Measurements from ENCODE around the gene RCBTB1. TPM values are rescaled to one million over a fixed set of nuclear protein-coding genes. Genes with fewer than 3 reads are reported as not detected.
"Not testable (repeated sequence)": the region's sequence is repeated elsewhere in the genome, so short reads cannot be mapped to it uniquely, and the experiment has no call there.

Gene RCBTB1
- total and polyA plus RNA-seq, 9 donors: 5.5 to 28.0 (median 12.9) TPM

DNA sequence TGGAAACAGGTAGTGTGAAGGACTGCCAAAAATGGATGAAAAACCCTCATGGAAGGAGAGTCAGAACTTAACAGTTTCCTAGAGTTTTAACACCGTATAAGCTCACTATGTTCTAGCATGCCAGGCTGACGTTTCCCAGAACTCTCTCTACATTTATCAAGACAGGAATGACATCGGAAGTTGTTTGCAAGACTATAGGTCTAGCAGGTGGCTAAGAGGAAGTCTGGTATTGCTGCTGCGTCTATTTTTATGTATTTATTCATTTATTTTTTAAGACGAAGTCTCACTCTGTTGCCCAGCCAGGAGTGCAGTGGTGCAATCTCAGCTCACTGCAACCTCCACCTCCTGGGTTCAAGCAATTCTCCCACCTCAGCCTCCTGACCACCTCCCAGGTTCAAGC is 22.4 kb upstream of the RCBTB1 start:
- no peaks in the 10 kb centered on the region for H3K27me3 ChIP-seq
- 39 to 54% (median 40%) methylated on average over 5 of the region's 5 CpGs for WGBS, 3 donors
- no peak for DNase-seq
- no peak overlapping the region for H3K27ac ChIP-seq
- no peaks in the 10 kb centered on the region for H3K9me3 ChIP-seq
- H3K4me3 ChIP-seq: no peak overlapping the region
- H3K36me3 ChIP-seq: no peaks in the 10 kb centered on the region
- TF ChIP-seq EP300 (IDR thresholded peaks at IDR 0.05) (no peak), POLR2A (IDR thresholded peaks at IDR 0.05) (no peak)
- TF ChIP-seq, protein P1, sequence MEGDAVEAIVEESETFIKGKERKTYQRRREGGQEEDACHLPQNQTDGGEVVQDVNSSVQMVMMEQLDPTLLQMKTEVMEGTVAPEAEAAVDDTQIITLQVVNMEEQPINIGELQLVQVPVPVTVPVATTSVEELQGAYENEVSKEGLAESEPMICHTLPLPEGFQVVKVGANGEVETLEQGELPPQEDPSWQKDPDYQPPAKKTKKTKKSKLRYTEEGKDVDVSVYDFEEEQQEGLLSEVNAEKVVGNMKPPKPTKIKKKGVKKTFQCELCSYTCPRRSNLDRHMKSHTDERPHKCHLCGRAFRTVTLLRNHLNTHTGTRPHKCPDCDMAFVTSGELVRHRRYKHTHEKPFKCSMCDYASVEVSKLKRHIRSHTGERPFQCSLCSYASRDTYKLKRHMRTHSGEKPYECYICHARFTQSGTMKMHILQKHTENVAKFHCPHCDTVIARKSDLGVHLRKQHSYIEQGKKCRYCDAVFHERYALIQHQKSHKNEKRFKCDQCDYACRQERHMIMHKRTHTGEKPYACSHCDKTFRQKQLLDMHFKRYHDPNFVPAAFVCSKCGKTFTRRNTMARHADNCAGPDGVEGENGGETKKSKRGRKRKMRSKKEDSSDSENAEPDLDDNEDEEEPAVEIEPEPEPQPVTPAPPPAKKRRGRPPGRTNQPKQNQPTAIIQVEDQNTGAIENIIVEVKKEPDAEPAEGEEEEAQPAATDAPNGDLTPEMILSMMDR (IDR thresholded peaks at IDR 0.05): no peak
- intact Hi-C loops (cut with DNase I): loop anchor here in 2 of 4 donors (5.0 to 10.0 kb wide), 3 partner anchors 163 to 305 kb away; partner anchors contain the start of genes CAB39L (in 1 of the 2) and SETDB2 (in 1 of the 2)
- H3K4me1 ChIP-seq (ENCODE audit: insufficient read depth): no peaks in the 10 kb centered on the region

DNA sequence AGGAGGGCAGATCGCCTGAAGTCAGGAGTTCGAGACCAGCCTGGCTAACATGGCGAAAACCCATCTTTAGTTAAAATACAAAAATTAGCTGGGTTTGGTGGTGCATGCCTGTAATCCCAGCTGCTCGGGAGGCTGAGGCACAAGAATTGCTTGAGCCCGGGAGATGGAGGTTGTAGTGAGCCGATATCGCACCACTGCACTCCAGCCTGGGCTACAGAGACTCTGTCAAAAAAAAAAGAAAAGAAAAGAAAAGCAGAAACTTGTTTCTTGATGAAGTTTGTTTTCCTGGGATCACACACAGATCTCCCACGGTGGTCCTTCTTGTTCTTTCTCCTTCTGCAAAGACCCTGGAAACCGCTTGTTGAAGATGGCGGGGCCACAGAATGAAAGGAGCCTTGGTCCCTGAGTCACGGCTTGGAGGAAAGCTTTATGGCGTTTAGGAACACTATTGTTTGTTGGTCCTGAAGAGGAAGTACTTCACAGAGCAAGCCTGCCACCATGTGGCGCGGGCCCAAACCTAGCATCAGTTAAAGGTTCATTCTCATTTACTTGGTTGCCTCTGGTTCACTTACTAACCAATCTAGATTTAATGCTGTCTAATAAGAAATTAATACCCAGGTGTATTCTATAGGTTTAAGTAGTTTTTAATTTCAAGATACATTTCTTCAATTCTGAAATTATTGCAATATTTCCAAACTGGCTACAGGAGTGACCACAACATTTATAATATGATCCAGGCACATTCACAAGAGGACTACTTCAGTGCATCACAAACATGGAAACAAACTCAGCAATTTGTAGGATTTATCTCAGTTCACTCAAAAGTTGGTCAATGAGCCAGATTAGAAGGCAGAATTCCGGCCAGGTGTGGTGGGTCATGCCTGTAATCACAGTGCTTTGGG is 21.6 kb upstream of the RCBTB1 start:
- intact Hi-C loops (cut with DNase I): loop anchor here in 2 of 4 donors (5.0 to 10.0 kb wide), 3 partner anchors 162 to 305 kb away; partner anchors contain the start of genes CAB39L (in 1 of the 2) and SETDB2 (in 1 of the 2)
- Histone ChIP-seq H3K4me1 (ENCODE audit: insufficient read depth) (no peaks in the 10 kb centered on the region), H3K4me3 (peak overlapping the region; percentile 5), H3K36me3 (no peaks in the 10 kb centered on the region), H3K27ac (no peak overlapping the region), H3K27me3 (no peaks in the 10 kb centered on the region), H3K9me3 (no peaks in the 10 kb centered on the region)
- 20 to 27% (median 22%) methylated on average over 15 of the region's 15 CpGs for WGBS, 3 donors
- TF ChIP-seq, protein P1 (IDR thresholded peaks at IDR 0.05): peak; percentile 49 to 71 (median 54)
- no peak for TF ChIP-seq POLR2A (IDR thresholded peaks at IDR 0.05)
- DNase-seq: peak; percentile 81 to 89 (median 85)

DNA sequence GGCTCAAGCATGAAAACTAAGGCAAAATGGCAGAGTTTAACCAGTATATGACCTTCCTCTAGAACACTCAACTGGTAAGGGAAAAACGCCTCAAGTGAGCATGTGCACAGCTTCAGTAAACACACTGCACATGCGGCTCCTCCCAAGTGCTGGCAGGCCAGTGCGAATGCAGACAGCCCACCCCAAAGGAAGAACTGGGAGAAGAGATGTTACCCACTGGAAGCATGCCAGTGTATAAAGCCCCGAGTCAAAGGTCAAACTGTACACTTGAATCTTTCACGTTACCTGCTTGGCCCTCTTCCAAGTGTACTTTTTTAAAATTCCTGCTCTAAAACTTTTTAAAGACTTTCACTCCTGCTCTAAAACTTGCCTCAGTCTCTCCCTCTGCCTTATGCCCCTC is 19.2 kb upstream of the RCBTB1 start:
- DNase-seq: no peak
- no peaks in the 10 kb centered on the region for H3K36me3 ChIP-seq
- H3K27ac ChIP-seq: no peak overlapping the region
- H3K4me1 ChIP-seq (ENCODE audit: insufficient read depth): no peaks in the 10 kb centered on the region
- WGBS, 3 donors: 29 to 44% (median 37%) methylated on average over 5 of the region's 5 CpGs
- no peaks in the 10 kb centered on the region for H3K9me3 ChIP-seq
- no peak overlapping the region for H3K4me3 ChIP-seq
- no peaks in the 10 kb centered on the region for H3K27me3 ChIP-seq
- TF ChIP-seq, protein P1 (IDR thresholded peaks at IDR 0.05): no peak
- TF ChIP-seq POLR2A (IDR thresholded peaks at IDR 0.05): no peak
- TF ChIP-seq EP300 (IDR thresholded peaks at IDR 0.05): no peak
- intact Hi-C loops (cut with DNase I): loop anchor here in 2 of 4 donors (10.0 kb wide), 2 partner anchors 160 to 300 kb away; partner anchors contain the start of genes CAB39L (in 1 of the 2) and SETDB2 (in 1 of the 2)

- not testable (repeated sequence) for H3K27ac ChIP-seq; H3K4me3 ChIP-seq; H3K36me3 ChIP-seq; H3K9me3 ChIP-seq; H3K4me1 ChIP-seq (ENCODE audit: insufficient read depth); DNase-seq; H3K27me3 ChIP-seq
- WGBS, 3 donors: 88 to 90% (median 88%) methylated on average over 7 of the region's 7 CpGs
- intact Hi-C loops (cut with DNase I): loop anchor here in 2 of 4 donors (10.0 kb wide), 2 partner anchors 158 to 298 kb away; partner anchors contain the start of genes CAB39L (in 1 of the 2) and SETDB2 (in 1 of the 2)
These were observed 17.3 kb upstream of the RCBTB1 start for GRCh38 chr13:49602615-49603014.
